ENCODE results near the gene EBNA1BP2.
"Not testable (repeated sequence)": the region's sequence is repeated elsewhere in the genome, so short reads cannot be mapped to it uniquely, and the experiment has no call there.

- TF ChIP-seq CTCF (conservative IDR thresholded peaks at IDR 0.05; ENCODE audit: low read length); EZH2phosphoT487 (IDR thresholded peaks at IDR 0.05; ENCODE audit: borderline replicate concordance): not testable (repeated sequence)
These were observed 32.8 kb downstream of the EBNA1BP2 start for GRCh38 chr1:43139295-43139694.

Data from Loucy (cell line).